ENCODE results near the gene TECPR2. TPM values are rescaled to one million over a fixed set of nuclear protein-coding genes. Genes with fewer than 3 reads are reported as not detected.
A peak's percentile ranks its signal among the peaks of the same experiment; 100 is the strongest.

Gene TECPR2
- total RNA-seq, 1 experiment from 2014 or later: 21.3 TPM

GRCh38 chr14:102516531-102517391, 154.0 kb downstream of the TECPR2 start (continued):
- TF ChIP-seq, protein P1, sequence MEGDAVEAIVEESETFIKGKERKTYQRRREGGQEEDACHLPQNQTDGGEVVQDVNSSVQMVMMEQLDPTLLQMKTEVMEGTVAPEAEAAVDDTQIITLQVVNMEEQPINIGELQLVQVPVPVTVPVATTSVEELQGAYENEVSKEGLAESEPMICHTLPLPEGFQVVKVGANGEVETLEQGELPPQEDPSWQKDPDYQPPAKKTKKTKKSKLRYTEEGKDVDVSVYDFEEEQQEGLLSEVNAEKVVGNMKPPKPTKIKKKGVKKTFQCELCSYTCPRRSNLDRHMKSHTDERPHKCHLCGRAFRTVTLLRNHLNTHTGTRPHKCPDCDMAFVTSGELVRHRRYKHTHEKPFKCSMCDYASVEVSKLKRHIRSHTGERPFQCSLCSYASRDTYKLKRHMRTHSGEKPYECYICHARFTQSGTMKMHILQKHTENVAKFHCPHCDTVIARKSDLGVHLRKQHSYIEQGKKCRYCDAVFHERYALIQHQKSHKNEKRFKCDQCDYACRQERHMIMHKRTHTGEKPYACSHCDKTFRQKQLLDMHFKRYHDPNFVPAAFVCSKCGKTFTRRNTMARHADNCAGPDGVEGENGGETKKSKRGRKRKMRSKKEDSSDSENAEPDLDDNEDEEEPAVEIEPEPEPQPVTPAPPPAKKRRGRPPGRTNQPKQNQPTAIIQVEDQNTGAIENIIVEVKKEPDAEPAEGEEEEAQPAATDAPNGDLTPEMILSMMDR (IDR thresholded peaks at IDR 0.05): peak; percentile 99
- 0 out of 2 replicates have a peak, but pooled peaks have one; percentile 13 for TF ChIP-seq FOXP1 (CRISPR knock-in tag; IDR thresholded peaks at IDR 0.05; ENCODE audit: borderline replicate concordance)
- TF ChIP-seq TP53 (CRISPR knock-in tag; IDR thresholded peaks at IDR 0.05): 0 out of 2 replicates have a peak, but pooled peaks have one; percentile 51
- TF ChIP-seq JAZF1 (CRISPR knock-in tag; IDR thresholded peaks at IDR 0.05): no peak
- TF ChIP-seq, protein P2, sequence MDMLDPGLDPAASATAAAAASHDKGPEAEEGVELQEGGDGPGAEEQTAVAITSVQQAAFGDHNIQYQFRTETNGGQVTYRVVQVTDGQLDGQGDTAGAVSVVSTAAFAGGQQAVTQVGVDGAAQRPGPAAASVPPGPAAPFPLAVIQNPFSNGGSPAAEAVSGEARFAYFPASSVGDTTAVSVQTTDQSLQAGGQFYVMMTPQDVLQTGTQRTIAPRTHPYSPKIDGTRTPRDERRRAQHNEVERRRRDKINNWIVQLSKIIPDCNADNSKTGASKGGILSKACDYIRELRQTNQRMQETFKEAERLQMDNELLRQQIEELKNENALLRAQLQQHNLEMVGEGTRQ (CRISPR knock-in tag; IDR thresholded peaks at IDR 0.05): peak; percentile 35; the same call in 1 of the 2 replicates
- TF ChIP-seq FOXK1 (CRISPR knock-in tag; IDR thresholded peaks at IDR 0.05): peak; percentile 50; the same call in 1 of the 2 replicates
- TF ChIP-seq OVOL2 (CRISPR knock-in tag; IDR thresholded peaks at IDR 0.05; ENCODE audit: borderline replicate concordance): no peak
- TF ChIP-seq ZNF423 (CRISPR knock-in tag; IDR thresholded peaks at IDR 0.05): peak; percentile 78; the same call in 1 of the 2 replicates
- TF ChIP-seq HMGA2 (CRISPR knock-in tag; IDR thresholded peaks at IDR 0.05): no peak
- no peak for TF ChIP-seq JUN (CRISPR knock-in tag; IDR thresholded peaks at IDR 0.05)
- TF ChIP-seq ZNF532 (CRISPR knock-in tag; IDR thresholded peaks at IDR 0.05; ENCODE audit: borderline replicate concordance): no peak
- 0 out of 2 replicates have a peak, but pooled peaks have one; percentile 28 for TF ChIP-seq ZNF263 (CRISPR knock-in tag; IDR thresholded peaks at IDR 0.05; ENCODE audit: low read depth)
- no peak for TF ChIP-seq RORB (CRISPR knock-in tag; IDR thresholded peaks at IDR 0.05)
- peak; percentile 9; the same call in 1 of the 2 replicates for TF ChIP-seq ESRRA (CRISPR knock-in tag; IDR thresholded peaks at IDR 0.05; ENCODE audit: borderline replicate concordance)
- TF ChIP-seq MAX (CRISPR knock-in tag; IDR thresholded peaks at IDR 0.05): peak; percentile 66; the same call in 1 of the 2 replicates
- TF ChIP-seq, protein P3, sequence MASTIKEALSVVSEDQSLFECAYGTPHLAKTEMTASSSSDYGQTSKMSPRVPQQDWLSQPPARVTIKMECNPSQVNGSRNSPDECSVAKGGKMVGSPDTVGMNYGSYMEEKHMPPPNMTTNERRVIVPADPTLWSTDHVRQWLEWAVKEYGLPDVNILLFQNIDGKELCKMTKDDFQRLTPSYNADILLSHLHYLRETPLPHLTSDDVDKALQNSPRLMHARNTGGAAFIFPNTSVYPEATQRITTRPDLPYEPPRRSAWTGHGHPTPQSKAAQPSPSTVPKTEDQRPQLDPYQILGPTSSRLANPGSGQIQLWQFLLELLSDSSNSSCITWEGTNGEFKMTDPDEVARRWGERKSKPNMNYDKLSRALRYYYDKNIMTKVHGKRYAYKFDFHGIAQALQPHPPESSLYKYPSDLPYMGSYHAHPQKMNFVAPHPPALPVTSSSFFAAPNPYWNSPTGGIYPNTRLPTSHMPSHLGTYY (CRISPR knock-in tag; IDR thresholded peaks at IDR 0.05): 0 out of 2 replicates have a peak, but pooled peaks have one; percentile 59
- 0 out of 2 replicates have a peak, but pooled peaks have one; percentile 25 for TF ChIP-seq TEAD1 (CRISPR knock-in tag; IDR thresholded peaks at IDR 0.05)
- TF ChIP-seq ZNF281 (CRISPR knock-in tag; IDR thresholded peaks at IDR 0.05): no peak
- no peak for TF ChIP-seq MXD4 (CRISPR knock-in tag; IDR thresholded peaks at IDR 0.05; ENCODE audit: borderline replicate concordance)
